IMR-90 (cell line): ENCODE data around the gene COL4A2.

Experiments used
- CEBPB ChIP-seq: IDR thresholded peaks from 2 replicates; pipeline ENCODE4 v1.6.1; 2012; ENCODE audit warnings: low read depth, low read length, improper control_type of control experiment
- CTCF ChIP-seq: conservative IDR thresholded peaks from 2 replicates; pipeline ENCODE4 v1.5.1; 2012; ENCODE audit warnings: mild to moderate bottlenecking, low read depth, low read length, improper control_type of control experiment
- ELK1 ChIP-seq: fragments of 150-350 bp; IDR thresholded peaks from 2 replicates; pipeline ENCODE4 v1.6.1; 2016; ENCODE audit warnings: low read depth, mild to moderate bottlenecking, low read length, moderate library complexity, borderline replicate concordance
- FOS ChIP-seq: fragments of 150-350 bp; IDR thresholded peaks from 2 replicates; pipeline ENCODE4 v1.6.1; 2016; ENCODE audit warnings: low read depth, low read length
- POLR2A ChIP-seq: IDR thresholded peaks from 2 replicates; pipeline ENCODE4 v1.6.1; 2012; ENCODE audit warnings: mild to moderate bottlenecking, low read depth, low read length

- no peak for TF ChIP-seq CTCF
- TF ChIP-seq CEBPB = no peak
- TF ChIP-seq FOS = no peak
- TF ChIP-seq POLR2A = no peak
- no peak for TF ChIP-seq ELK1
These were observed 8.4 kb upstream of the COL4A2 start for GRCh38 chr13:110298505-110299282.
